ENCODE measurements around the gene EPS15. TPM values are rescaled to one million over a fixed set of nuclear protein-coding genes. Genes with fewer than 3 reads are reported as not detected.

Gene EPS15
- total and polyA plus RNA-seq, 10 of the 15 experiments (the other 5 are each of a cell fraction or from before 2014, with no cell fraction given) = 24.7 to 87.8 (median 56.3) TPM

- no peak for TF ChIP-seq ZNF592 (IDR thresholded peaks at IDR 0.05)
- no peak for TF ChIP-seq USF2 (IDR thresholded peaks at IDR 0.05; ENCODE audit: borderline replicate concordance, low read depth, low read length)
- no peak for TF ChIP-seq PKNOX1 (IDR thresholded peaks at IDR 0.05)
- 0 out of 2 replicates have a peak, but pooled peaks have one; percentile 52 for TF ChIP-seq SMARCA5 (IDR thresholded peaks at IDR 0.05)
- TF ChIP-seq RUNX3 (IDR thresholded peaks at IDR 0.05; ENCODE audit: low read length) = peak; percentile 88
- TF ChIP-seq STAT3 (IDR thresholded peaks at IDR 0.05; ENCODE audit: low read depth, low read length) = no peak
- TF ChIP-seq ETV6 (conservative IDR thresholded peaks at IDR 0.05 in 1 of 2, IDR thresholded peaks at IDR 0.05 in 1 of 2; ENCODE audit: borderline replicate concordance in 1 of 2, low read depth in 1 of 2) = no peak
- TF ChIP-seq CREB1 (IDR thresholded peaks at IDR 0.05; ENCODE audit: low read depth) = no peak
- 0 out of 2 replicates have a peak, but pooled peaks have one; percentile 46 for TF ChIP-seq CREM (IDR thresholded peaks at IDR 0.05; ENCODE audit: low read depth)
- TF ChIP-seq JUNB (IDR thresholded peaks at IDR 0.05) = peak; percentile 90
- no peak for TF ChIP-seq POU2F2 (IDR thresholded peaks at IDR 0.05; ENCODE audit: borderline replicate concordance, low read depth, low read length)
- TF ChIP-seq MLLT1 (IDR thresholded peaks at IDR 0.05) = peak; percentile 80
- TF ChIP-seq ZBTB33 (IDR thresholded peaks at IDR 0.05) = 0 out of 2 replicates have a peak, but pooled peaks have one; percentile 39
- peak; percentile 71; the same call in 1 of the 2 replicates for TF ChIP-seq IRF4 (IDR thresholded peaks at IDR 0.05; ENCODE audit: low read depth, low read length)
- TF ChIP-seq EP300 (IDR thresholded peaks at IDR 0.05; ENCODE audit: borderline replicate concordance in 1 of 2, control insufficient read depth in 1 of 2, low read depth in 2 of 2, low read length in 2 of 2) = peak; percentile 43 to 89; a peak in 3 of 4 replicates
- peak; percentile 83; the same call in 1 of the 2 replicates for TF ChIP-seq FOXM1 (IDR thresholded peaks at IDR 0.05; ENCODE audit: low read depth, low read length)
- TF ChIP-seq DPF2 (IDR thresholded peaks at IDR 0.05) = peak; percentile 76; the same call in 1 of the 2 replicates
- no peak for TF ChIP-seq USF1 (IDR thresholded peaks at IDR 0.05; ENCODE audit: borderline replicate concordance, extremely low read length, insufficient read depth, low read depth, low read length)
- no peak for TF ChIP-seq YBX1 (IDR thresholded peaks at IDR 0.05)
These were observed 14.1 kb downstream of the EPS15 start (continued) for GRCh38 chr1:51504806-51505525.
